ENCODE results near the gene AMPD2.

The AMPD2 gene

DNA sequence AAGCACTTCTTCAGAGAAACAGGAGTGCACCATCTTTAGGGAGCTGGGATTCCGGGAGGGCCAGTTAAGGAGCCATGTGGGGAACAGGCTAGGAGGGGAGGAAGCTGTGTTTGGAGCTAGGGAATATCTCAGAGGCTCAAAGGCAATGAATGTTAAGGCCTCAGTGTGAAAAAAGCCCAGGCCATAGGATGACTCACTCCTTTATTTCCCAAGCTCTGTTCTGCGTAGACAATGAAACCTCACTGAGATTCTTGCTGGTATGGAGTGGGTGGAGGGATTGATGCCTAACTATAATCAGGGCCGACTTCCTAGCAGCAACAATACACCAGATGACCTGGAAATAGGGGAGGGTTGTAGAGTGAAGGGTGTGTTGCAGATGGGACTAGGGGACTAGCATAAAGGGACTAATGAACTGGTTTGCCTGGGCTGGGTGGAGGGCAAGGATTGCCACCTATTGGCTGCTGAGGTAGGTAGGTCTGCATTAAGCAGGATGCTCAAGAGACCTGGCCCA lies 2.3 kb upstream of the AMPD2 start:
- no peak for DNase-seq

DNA sequence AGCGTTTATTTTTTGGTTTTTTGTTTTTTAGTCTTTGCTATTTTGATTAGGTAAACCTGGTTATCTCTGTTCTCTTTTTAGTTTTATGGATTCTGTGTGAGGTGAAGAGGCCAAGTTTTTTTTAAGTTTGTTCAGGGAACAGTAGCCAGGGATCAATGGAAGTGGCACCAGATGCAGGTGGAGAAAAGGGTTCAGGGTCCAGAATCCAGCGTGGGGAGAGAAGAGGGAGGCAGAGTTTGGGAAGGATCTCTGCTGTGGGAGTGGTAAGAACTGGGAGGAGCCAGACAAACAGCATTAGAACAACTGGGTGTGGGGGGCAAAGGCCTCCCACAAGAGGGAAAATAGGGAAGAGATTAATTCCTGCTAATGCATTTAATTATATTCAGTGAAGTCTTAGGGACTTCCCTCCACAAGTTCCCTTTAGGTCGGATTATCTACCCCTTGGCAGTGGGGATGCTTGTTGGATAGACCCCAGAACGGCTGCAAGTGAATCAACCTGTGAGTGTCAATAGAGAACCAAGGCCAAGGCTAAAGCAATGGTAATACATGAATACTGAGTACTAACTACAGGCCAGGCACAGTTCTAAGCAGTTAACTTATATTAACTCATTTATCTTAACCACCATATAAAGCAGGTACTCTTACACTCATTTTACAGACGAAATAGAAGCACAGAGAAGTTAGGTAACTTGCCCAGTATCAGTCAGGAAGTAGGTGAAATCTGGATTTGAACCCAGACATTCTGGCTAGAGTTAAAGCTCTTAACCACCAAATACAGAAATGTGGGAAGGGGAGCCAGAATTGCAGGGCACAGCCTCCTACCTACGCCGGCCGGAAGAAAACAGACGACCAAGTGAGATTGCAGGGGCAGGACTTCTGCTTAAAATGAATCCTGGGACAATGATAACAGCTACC lies 719 bp upstream of the AMPD2 start:
- DNase-seq, result no peak

DNA sequence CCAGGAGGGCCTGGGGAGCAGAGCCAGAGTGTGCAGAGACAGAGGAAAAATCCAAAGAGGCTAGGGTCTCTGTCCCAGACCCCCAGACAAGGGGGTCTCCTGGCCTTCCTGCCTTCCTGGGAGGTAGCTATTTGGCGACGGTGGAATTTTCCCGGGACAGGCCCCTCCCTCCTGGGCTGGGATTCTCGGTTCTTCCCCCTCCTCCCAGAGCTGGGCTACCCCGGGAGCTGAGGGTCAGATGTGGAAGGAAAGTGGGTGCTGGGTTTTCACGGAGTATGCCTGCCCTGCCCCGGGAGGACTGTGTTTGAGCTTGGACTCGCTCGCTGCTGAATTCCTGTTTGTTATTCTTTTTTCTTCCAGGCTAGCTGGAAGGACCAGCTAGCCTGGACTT lies 759 bp downstream of the AMPD2 start:
- peak; percentile 49 for DNase-seq

DNA sequence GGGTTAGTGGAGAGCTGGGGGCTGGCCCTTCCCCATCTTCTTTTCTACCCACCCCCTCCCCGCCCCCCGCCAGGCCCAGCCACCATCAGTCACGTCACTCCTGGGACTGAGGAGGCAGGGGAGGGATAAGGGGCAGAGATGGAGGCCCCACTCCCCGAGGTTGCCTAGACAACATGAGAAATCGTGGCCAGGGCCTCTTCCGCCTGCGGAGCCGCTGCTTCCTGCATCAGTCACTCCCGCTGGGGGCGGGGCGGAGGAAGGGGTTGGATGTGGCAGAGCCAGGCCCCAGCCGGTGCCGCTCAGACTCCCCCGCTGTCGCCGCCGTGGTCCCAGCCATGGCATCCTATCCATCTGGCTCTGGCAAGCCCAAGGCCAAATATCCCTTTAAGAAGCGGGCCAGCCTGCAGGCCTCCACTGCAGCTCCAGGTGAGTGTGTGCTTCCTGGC lies 1.2 kb downstream of the AMPD2 start:
- DNase-seq, result peak; percentile 92

DNA sequence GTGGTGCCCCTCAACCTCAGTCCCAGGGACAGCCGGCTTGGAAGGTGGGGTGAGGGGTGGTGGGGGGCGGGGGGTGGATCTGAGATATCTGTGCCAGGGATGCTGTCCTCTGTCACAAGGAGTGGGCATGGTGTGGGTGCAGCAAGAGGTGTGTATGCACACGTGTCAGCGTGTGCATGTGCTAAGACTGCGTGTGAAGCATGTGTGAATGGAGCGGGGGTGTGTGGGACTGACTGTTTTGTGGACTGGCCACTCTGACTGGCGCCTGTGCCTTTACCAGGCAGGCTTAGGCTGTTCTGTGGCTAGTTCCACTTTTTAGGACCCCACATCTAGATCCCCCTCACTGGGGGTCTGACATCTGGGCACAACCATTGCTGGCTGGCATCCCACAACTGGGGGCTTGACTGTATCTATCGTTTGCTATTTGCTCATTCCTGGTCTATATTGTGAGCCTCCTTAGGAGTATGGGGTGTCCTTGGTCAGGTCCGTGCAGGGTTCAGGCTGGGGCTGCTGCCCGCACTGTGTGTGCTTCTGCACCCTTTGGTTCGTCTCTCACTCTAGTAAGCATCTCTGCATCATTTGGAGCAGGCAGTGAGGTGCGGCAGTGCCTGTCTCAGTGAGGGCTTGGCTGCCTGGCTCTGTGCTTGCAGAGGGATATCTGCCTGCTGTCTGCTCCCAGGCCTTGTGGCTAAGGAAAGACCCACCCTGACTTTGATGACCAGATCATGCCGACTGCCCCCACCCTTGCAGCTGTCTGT lies 1.9 kb downstream of the AMPD2 start:
- DNase-seq, result no peak

DNA sequence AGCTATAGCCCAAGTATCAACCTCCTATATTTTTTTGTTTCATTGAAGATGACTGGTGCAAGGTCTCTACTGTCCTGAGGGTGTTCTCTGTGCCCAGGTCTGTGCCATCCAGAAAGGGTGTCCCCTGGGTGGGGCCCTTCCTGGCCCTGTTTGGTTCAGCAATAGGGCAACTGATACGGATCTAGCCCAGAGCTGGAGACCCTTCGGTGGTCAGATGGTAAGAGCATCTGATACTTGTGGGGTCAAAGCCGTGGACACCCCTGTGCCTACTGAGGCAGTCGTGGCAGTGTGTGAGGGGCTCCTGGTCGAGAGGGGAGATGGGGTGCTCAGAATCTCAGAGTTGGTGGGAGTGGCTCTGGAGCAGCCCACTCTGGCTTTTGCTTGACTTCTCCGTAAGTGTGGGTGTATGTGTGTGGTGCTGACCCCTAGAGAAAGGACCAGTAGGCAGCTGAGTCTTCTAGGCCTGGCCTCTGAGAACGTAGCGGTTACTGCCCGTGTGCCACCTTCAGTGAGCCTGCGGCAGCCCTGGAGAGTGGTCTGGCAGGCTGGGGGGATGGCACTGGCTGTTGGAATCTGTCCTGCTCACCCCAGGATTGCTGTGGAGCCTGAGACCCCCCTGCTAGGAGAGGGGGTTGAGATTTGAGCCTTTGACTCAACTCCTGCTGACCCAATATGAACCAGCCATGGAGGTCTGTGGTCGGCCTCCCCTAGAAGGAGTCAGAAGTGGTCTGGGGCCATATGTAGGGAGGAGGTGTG lies 2.7 kb downstream of the AMPD2 start:
- no peak for DNase-seq

DNA sequence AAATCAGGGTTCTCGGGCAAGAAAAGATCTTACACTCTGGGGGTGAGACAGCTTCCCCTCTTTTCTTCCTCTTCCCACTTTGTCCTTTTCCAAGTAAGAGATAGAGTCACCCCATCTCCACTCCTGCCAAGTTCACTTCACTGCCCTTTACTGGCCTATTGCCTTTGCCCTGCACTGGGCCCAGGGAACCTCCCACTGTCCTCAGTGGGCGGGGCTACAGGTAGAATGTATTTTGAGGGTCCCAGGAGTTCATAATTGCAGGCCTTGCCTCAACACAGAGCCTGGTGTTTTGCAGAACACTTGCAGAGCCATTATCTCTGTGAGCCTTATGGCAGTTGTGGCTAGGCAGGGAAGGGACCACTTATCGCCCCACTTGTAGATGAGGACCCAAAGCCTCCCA lies 3.3 kb downstream of the AMPD2 start:
- no peak for DNase-seq

DNA sequence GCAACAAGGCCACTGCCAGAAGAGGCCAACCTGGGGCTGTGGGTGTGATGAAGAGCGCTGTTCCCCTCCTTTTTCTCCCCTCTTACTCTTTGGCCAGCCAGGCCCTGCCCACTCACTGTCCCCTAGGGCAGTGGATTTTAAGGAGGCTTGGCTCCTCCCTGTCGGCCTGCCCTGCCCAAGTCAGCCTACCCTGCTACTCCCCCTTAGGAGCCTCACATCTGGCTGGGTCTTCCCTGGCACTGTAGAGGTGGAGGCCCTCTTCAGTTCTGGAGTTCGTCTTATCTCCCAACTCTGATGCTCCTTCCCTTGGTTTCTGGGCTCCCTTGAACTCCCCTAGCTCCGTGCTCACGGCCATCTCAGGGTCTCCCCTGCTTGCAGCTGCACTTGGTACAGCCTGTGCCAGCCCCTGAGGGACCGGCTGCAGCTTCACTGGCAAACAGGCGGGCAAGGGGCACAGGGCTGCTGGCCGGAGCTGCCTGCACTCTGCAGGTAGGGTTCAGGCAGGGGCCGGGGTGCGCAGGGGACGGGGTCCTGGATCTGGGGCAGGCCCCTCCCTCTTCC lies 4.0 kb downstream of the AMPD2 start:
- no peak for DNase-seq

DNA sequence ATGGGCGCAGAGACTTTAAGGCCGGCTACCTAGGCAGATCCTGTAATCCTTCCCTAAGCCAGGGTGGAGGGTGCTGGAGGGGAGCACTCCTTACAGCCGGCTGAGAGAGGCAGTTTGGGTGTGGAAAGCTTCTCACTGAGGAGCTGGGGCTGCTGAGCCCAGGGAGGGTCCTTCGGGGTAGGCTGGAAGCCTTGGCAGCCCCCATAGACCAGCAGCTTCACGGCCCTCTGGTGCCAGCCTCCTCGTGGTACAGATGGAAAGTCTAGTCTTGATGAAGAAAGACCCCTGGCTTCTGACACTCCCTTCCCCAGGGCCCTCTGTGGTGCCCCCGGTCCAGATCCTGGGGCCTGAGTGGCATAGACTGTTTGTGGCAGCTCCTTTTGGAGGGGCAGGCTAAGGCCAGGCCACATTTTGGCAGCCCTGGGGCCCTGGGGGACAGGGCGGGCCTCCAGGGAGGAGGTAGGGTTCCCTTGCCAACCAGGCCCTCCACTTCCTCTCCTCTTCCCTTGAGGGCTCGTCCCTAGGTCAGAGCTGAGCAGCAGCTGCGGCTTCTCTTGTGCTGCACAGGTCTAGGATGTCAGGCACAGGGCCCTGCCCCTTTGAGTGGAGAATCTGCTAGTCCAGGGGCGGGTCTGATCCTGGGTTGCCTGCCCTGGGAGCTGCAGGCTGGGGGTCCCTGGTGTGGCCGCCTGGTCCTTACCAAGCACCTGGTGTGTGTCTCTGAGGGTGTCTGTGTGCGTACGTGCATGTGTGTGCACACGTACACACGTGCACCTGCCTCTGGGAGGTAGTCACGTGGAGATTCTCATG lies 4.8 kb downstream of the AMPD2 start:
- no peak for DNase-seq

DNA sequence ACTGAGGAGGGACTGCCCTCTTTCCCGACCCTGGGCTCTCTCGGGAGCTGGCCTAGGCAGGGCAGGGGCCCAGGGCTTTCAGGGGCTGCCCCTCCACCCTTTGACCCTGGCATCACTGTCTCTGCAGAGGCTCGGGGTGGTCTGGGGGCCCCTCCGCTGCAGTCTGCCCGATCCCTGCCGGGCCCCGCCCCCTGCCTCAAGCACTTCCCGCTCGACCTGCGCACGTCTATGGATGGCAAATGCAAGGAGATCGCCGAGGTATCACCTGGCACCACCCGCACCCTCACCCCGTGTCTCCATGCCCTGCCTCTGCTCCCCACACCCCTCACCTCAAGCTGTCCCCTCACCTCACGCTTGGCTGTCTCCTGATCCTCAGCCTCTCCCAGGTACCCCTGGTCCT lies 5.5 kb downstream of the AMPD2 start:
- no peak for DNase-seq

DNA sequence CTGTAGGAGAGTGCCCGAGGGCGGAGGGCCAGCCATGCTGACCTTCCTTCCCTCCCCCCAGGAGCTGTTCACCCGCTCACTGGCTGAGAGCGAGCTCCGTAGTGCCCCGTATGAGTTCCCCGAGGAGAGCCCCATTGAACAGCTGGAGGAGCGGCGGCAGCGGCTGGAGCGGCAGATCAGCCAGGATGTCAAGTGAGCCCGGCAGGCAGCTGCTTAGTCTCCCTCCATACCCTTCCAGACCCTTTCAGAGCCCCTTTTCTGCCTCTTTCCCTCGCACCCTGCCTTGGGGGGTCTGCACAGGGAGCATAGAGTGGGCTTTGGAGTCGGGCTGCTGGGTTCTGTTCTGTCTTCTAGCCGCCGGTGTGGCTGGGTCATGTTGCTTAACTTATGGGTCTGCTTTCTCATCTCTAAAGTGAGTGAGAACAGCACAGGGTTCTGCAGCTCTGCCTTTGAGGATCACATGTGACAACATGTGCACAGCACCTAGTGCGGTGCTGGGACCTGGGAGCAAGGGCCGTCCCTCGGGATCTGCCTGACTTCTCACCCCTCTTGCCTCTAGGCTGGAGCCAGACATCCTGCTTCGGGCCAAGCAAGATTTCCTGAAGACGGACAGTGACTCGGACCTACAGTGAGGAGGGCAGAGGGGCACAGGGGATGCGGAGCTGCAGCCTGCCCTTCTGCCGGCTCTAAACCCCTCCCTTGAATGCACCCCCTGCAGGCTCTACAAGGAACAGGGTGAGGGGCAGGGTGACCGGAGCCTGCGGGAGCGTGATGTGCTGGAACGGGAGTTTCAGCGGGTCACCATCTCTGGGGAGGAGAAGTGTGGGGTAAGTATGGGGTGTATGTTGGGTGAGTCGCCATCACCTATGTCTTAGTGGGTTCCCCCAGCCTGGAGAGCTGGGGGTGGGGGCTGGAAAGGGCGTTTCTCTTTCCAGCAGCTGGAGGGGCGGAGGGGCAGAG lies 6.2 kb downstream of the AMPD2 start:
- no peak for DNase-seq

DNA sequence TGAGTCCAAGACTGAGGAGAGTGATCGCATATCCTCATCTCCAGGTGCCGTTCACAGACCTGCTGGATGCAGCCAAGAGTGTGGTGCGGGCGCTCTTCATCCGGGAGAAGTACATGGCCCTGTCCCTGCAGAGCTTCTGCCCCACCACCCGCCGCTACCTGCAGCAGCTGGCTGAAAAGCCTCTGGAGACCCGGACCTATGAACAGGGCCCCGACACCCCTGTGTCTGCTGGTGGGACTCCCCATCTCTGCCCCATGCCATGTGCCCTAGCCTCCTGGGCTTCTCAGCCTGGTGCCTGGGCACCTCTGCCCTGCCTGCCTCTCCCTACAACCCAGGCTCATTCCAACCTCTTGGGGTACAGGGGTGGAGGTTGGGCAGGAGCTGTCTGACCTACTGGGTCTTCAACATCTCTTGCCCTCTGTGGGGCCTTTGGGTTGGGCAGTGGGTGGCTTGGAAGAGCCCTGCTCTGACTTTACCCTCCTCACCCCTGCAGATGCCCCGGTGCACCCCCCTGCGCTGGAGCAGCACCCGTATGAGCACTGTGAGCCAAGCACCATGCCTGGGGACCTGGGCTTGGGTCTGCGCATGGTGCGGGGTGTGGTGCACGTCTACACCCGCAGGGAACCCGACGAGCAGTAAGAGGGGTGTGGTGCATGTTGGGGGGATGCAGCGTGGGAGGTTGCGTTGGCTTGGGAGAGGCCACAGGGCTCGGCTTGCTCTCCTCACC lies 7.2 kb downstream of the AMPD2 start:
- no peak for DNase-seq

DNA sequence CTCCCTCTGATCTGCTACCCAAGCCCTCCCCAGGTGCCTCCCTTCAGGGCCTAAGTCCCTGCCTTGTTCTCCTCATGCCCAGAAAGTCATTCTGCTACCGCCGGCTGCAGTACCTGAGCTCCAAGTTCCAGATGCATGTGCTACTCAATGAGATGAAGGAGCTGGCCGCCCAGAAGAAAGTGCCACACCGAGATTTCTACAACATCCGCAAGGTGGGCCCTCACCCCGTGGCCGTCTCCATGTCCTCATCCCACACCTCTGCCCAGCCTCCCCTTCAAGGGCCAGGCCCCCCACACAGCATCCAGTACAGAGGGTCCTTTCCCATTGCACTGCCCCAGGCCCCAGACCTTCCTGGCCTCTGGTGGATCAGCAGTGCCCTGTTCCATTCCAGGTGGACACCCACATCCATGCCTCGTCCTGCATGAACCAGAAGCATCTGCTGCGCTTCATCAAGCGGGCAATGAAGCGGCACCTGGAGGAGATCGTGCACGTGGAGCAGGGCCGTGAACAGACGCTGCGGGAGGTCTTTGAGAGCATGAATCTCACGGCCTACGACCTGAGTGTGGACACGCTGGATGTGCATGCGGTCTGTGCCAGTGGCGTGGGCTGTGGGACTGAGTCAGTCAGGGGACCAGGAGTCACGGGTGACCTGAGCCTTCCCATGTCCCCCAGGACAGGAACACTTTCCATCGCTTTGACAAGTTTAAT lies 8.2 kb downstream of the AMPD2 start:
- no peak for DNase-seq

DNA sequence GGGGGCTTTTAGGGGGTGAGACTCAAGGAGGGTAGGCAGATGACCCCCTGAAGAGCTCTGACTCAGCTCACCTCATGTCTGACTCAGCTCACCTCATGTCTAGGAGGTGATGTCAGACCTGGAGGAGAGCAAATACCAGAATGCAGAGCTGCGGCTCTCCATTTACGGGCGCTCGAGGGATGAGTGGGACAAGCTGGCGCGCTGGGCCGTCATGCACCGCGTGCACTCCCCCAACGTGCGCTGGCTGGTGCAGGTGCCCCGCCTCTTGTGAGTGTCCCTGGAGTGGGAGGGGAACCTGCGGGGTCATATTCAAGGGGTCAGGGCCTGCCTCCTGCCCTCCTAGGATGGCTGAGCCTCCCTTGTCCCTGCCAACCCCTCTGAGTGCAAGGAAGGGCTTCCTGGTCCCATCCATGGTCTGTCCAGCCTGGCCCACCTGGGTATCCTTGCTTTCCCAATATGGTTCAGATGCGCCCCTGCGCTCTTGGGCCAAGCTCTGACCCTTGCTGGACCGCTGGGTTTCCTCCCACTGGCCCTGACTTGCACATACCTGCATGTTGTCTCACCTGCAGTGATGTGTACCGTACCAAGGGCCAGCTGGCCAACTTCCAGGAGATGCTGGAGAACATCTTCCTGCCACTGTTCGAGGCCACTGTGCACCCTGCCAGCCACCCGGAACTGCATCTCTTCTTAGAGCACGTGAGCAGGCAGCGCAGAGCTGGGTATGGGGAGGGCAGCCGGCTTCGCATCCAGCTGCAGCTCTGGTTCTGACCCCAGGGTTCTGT lies 9.1 kb downstream of the AMPD2 start:
- DNase-seq, result no peak

DNA sequence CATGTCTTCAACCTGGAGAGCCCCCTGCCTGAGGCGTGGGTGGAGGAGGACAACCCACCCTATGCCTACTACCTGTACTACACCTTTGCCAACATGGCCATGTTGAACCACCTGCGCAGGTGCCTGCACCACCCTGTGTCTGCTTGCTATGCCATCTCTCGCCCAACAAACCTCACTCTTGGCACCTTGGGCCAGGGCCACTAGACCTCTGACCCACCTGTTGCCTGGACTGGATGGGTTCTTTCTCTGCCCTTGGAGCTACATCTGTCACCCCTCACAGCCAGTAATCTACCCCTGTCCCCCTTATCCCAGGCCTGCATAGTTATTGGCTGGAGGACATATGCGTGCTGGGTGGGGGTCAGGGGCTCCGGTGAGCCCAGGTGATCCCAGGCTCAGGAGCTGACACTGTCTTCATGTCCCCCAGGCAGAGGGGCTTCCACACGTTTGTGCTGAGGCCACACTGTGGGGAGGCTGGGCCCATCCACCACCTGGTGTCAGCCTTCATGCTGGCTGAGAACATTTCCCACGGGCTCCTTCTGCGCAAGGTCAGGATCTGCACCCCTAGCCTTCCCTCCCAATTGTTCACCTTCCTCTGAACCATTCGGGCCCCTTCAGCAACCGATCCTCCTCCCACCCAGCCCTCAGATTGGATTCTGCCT lies 9.9 kb downstream of the AMPD2 start:
- no peak for DNase-seq

DNA sequence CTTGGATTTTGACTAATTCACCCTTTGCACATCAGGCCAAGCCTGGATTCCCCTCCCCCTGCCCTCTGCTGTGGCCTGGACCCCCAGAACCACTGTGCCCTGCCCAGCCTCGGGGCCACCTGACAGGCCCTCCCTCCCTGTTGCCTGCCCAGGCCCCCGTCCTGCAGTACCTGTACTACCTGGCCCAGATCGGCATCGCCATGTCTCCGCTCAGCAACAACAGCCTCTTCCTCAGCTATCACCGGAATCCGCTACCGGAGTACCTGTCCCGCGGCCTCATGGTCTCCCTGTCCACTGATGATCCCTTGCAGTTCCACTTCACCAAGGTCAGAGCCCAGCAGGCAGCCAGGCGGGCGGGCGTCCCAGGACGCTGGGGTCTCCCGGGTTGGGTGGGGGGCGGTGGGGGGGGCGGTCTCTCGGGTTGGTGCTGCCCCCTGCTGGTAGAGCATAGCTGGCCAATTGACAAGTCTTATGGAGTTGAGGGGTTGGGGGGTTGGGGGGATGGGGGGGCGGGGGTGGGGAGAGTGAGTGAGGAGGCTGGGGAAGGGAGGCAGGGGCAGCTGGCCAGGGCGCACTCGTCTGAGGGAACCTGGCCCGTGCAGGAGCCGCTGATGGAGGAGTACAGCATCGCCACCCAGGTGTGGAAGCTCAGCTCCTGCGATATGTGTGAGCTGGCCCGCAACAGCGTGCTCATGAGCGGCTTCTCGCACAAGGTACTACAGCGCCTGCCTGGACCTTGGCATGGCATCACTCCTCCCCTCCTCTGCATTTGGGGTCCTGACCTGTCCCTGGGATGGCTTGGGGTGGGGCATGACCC lies 10.7 kb downstream of the AMPD2 start:
- no peak for DNase-seq

DNA sequence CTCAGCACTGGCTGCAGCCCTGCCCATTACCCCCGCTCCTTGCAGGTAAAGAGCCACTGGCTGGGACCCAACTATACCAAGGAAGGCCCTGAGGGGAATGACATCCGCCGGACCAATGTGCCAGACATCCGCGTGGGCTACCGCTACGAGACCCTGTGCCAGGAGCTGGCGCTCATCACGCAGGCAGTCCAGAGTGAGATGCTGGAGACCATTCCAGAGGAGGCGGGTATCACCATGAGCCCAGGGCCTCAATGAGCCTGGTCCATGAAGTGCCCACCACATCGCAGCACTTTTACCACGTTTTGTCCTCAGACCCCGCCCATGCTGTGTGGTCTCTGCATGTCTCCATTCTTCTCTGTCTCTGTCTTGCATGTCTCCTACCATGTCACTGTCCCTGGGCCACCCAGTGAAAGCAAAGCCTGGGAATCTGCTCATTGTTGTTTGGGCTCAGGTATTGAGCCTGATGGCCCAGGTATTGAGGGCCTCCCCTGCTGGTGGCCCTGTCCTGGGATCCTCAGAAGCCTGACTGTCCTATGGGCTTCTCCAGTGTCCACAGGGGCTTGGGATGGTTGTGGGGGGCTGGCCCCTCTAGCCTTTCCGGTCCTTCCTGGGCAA lies 11.4 kb downstream of the AMPD2 start:
- DNase-seq, result no peak

Measured in NCI-H2227 treated with DMSO at 0.1 percent for 48 hours (cell line).